ENCODE data around the gene EFCAB6. TPM values are rescaled to one million over a fixed set of nuclear protein-coding genes. Genes with fewer than 3 reads are reported as not detected.

Gene EFCAB6
- total and polyA plus RNA-seq, 4 experiments from 2014 or later = 0.15 to 0.91 (median 0.84) TPM; not detected in 1

GRCh38 chr22:43723816-43724215 is 88.3 kb downstream of the EFCAB6 start:
- H3K4me1 ChIP-seq (ENCODE audit: insufficient read depth, low read length) = no peaks in the 10 kb centered on the region
- no peaks in the 10 kb centered on the region for H3K36me3 ChIP-seq (ENCODE audit: insufficient read depth, low read length)
- DNase-seq = no peak
- H3K27me3 ChIP-seq (ENCODE audit: insufficient read depth, low read length) = no peaks in the 10 kb centered on the region
- H3K4me3 ChIP-seq (ENCODE audit: low read length in 2 of 2) = no peak overlapping the region
- H3K4me3 Mint-ChIP-seq = no peak overlapping the region
- H3K9me3 ChIP-seq (ENCODE audit: control insufficient read depth in 1 of 2, low read length in 2 of 2) = no peaks in the 10 kb centered on the region
- ChIA-PET POLR2A (ENCODE audit: partially characterized antibody) (no interaction called here), CTCF (ENCODE audit: partially characterized antibody) (no interaction called here)
- peaks cover 0 to 2% of the 10 kb centered on the region in 2 donors for H3K27me3 Mint-ChIP-seq
- no peaks in the 10 kb centered on the region for H3K36me3 Mint-ChIP-seq
- H3K27ac ChIP-seq (ENCODE audit: low read depth, low read length) = no peak overlapping the region
- intact Hi-C loops (cut with micrococcal nuclease) = no loop called here
- peaks cover 0 to 2% (median 0%) of the 10 kb centered on the region in 8 donors for H3K9me3 Mint-ChIP-seq
- H3K4me1 Mint-ChIP-seq = no peaks in the 10 kb centered on the region
- H3K27ac Mint-ChIP-seq = peak overlapping the region in 1 of 7 donors; percentile 42

- Mint-ChIP-seq H3K9me3 (peaks cover 0 to 2% (median 0%) of the 10 kb centered on the region in 8 donors), H3K4me1 (no peaks in the 10 kb centered on the region), H3K4me3 (no peak overlapping the region), H3K27me3 (peaks cover 0 to 2% of the 10 kb centered on the region in 2 donors), H3K36me3 (no peaks in the 10 kb centered on the region), H3K27ac (no peak overlapping the region)
- POLR2A ChIA-PET (ENCODE audit: partially characterized antibody) = no interaction called here
- DNase-seq = no peak
- intact Hi-C loops (cut with micrococcal nuclease) = no loop called here
- H3K27ac ChIP-seq (ENCODE audit: low read depth, low read length) = no peak overlapping the region
- no peaks in the 10 kb centered on the region for H3K4me1 ChIP-seq (ENCODE audit: insufficient read depth, low read length)
- no peaks in the 10 kb centered on the region for H3K9me3 ChIP-seq (ENCODE audit: control insufficient read depth in 1 of 2, low read length in 2 of 2)
- no peak overlapping the region for H3K4me3 ChIP-seq (ENCODE audit: low read length in 2 of 2)
- CTCF ChIA-PET (ENCODE audit: partially characterized antibody) = interaction anchor here (0.7 kb wide), 1 partner anchor 376 kb away, joined by 3 read pairs; no protein-coding TSS in a partner anchor
- H3K27me3 ChIP-seq (ENCODE audit: insufficient read depth, low read length) = no peaks in the 10 kb centered on the region
- H3K36me3 ChIP-seq (ENCODE audit: insufficient read depth, low read length) = no peaks in the 10 kb centered on the region
Measured at GRCh38 chr22:43722444-43722843, 89.7 kb downstream of the EFCAB6 start.

- no peaks in the 10 kb centered on the region for H3K27me3 ChIP-seq (ENCODE audit: insufficient read depth, low read length)
- intact Hi-C loops (cut with micrococcal nuclease) = no loop called here
- no peak overlapping the region for H3K27ac ChIP-seq (ENCODE audit: low read depth, low read length)
- no peaks in the 10 kb centered on the region for H3K9me3 ChIP-seq (ENCODE audit: control insufficient read depth in 1 of 2, low read length in 2 of 2)
- DNase-seq = no peak
- no peak overlapping the region for H3K27ac Mint-ChIP-seq
- no peak overlapping the region for H3K4me3 Mint-ChIP-seq
- no peak overlapping the region for H3K4me3 ChIP-seq (ENCODE audit: low read length in 2 of 2)
- ChIA-PET CTCF (ENCODE audit: partially characterized antibody) (no interaction called here), POLR2A (ENCODE audit: partially characterized antibody) (no interaction called here)
- no peaks in the 10 kb centered on the region for H3K4me1 Mint-ChIP-seq
- H3K9me3 Mint-ChIP-seq = peaks cover 0 to 2% (median 0%) of the 10 kb centered on the region in 8 donors
- no peaks in the 10 kb centered on the region for H3K36me3 Mint-ChIP-seq
- peaks cover 0 to 2% of the 10 kb centered on the region in 2 donors for H3K27me3 Mint-ChIP-seq
- H3K36me3 ChIP-seq (ENCODE audit: insufficient read depth, low read length) = no peaks in the 10 kb centered on the region
- no peaks in the 10 kb centered on the region for H3K4me1 ChIP-seq (ENCODE audit: insufficient read depth, low read length)
Measured at GRCh38 chr22:43720716-43721115, 91.4 kb downstream of the EFCAB6 start.

GRCh38 chr22:43714104-43714503 is 98.0 kb downstream of the EFCAB6 start:
- H3K9me3 ChIP-seq (ENCODE audit: control insufficient read depth in 1 of 2, low read length in 2 of 2) = no peaks in the 10 kb centered on the region
- H3K36me3 ChIP-seq (ENCODE audit: insufficient read depth, low read length) = no peaks in the 10 kb centered on the region
- intact Hi-C loops (cut with micrococcal nuclease) = no loop called here
- no peaks in the 10 kb centered on the region for H3K4me1 ChIP-seq (ENCODE audit: insufficient read depth, low read length)
- H3K9me3 Mint-ChIP-seq = peaks cover 0 to 2% (median 0%) of the 10 kb centered on the region in 8 donors
- peak overlapping the region in 2 of 7 donors; percentile 73 to 83 for H3K27ac Mint-ChIP-seq
- H3K4me3 ChIP-seq (ENCODE audit: low read length in 2 of 2) = no peak overlapping the region
- POLR2A ChIA-PET (ENCODE audit: partially characterized antibody) = no interaction called here
- no peak for DNase-seq
- no peaks in the 10 kb centered on the region for H3K36me3 Mint-ChIP-seq
- H3K27me3 Mint-ChIP-seq = peaks cover 0 to 10% of the 10 kb centered on the region in 2 donors
- no peak overlapping the region for H3K27ac ChIP-seq (ENCODE audit: low read depth, low read length)
- peak overlapping the region in 1 of 8 donors; percentile 67 for H3K4me3 Mint-ChIP-seq
- H3K4me1 Mint-ChIP-seq = no peaks in the 10 kb centered on the region
- H3K27me3 ChIP-seq (ENCODE audit: insufficient read depth, low read length) = no peaks in the 10 kb centered on the region
- CTCF ChIA-PET (ENCODE audit: partially characterized antibody) = no interaction called here

GRCh38 chr22:43711681-43712080 is 100.4 kb downstream of the EFCAB6 start:
- DNase-seq = no peak
- Mint-ChIP-seq H3K36me3 (no peaks in the 10 kb centered on the region), H3K4me3 (no peak overlapping the region), H3K27ac (no peak overlapping the region), H3K4me1 (no peaks in the 10 kb centered on the region), H3K9me3 (peaks cover 0 to 2% (median 0%) of the 10 kb centered on the region in 8 donors), H3K27me3 (peaks cover 2 to 20% of the 10 kb centered on the region in 2 donors)
- H3K27me3 ChIP-seq (ENCODE audit: insufficient read depth, low read length) = no peaks in the 10 kb centered on the region
- no peaks in the 10 kb centered on the region for H3K9me3 ChIP-seq (ENCODE audit: control insufficient read depth in 1 of 2, low read length in 2 of 2)
- POLR2A ChIA-PET (ENCODE audit: partially characterized antibody) = no interaction called here
- CTCF ChIA-PET (ENCODE audit: partially characterized antibody) = no interaction called here
- H3K4me3 ChIP-seq (ENCODE audit: low read length in 2 of 2) = no peak overlapping the region
- intact Hi-C loops (cut with micrococcal nuclease) = no loop called here
- no peaks in the 10 kb centered on the region for H3K4me1 ChIP-seq (ENCODE audit: insufficient read depth, low read length)
- H3K27ac ChIP-seq (ENCODE audit: low read depth, low read length) = no peak overlapping the region
- no peaks in the 10 kb centered on the region for H3K36me3 ChIP-seq (ENCODE audit: insufficient read depth, low read length)

GRCh38 chr22:43707648-43708047 is 104.5 kb downstream of the EFCAB6 start:
- POLR2A ChIA-PET (ENCODE audit: partially characterized antibody) = no interaction called here
- Mint-ChIP-seq H3K36me3 (peaks cover 3 to 5% of the 10 kb centered on the region in 2 donors), H3K27me3 (peaks cover 5 to 19% of the 10 kb centered on the region in 2 donors), H3K27ac (no peak overlapping the region), H3K4me3 (no peak overlapping the region), H3K4me1 (no peaks in the 10 kb centered on the region), H3K9me3 (peaks cover 0 to 27% (median 22%) of the 10 kb centered on the region in 8 donors)
- intact Hi-C loops (cut with micrococcal nuclease) = no loop called here
- H3K36me3 ChIP-seq (ENCODE audit: insufficient read depth, low read length) = no peaks in the 10 kb centered on the region
- H3K4me1 ChIP-seq (ENCODE audit: insufficient read depth, low read length) = no peaks in the 10 kb centered on the region
- no peak overlapping the region for H3K27ac ChIP-seq (ENCODE audit: low read depth, low read length)
- peaks cover 0 to 3% of the 10 kb centered on the region in 2 donors for H3K9me3 ChIP-seq (ENCODE audit: control insufficient read depth in 1 of 2, low read length in 2 of 2)
- CTCF ChIA-PET (ENCODE audit: partially characterized antibody) = no interaction called here
- DNase-seq = no peak
- H3K27me3 ChIP-seq (ENCODE audit: insufficient read depth, low read length) = no peaks in the 10 kb centered on the region
- no peak overlapping the region for H3K4me3 ChIP-seq (ENCODE audit: low read length in 2 of 2)

- H3K27ac Mint-ChIP-seq = no peak overlapping the region
- H3K4me1 Mint-ChIP-seq = no peaks in the 10 kb centered on the region
- peaks cover 0 to 30% (median 27%) of the 10 kb centered on the region in 8 donors for H3K9me3 Mint-ChIP-seq
- CTCF ChIA-PET (ENCODE audit: partially characterized antibody) = no interaction called here
- Histone ChIP-seq H3K27ac (ENCODE audit: low read depth, low read length) (no peak overlapping the region), H3K4me3 (ENCODE audit: low read length in 2 of 2) (no peak overlapping the region), H3K27me3 (ENCODE audit: insufficient read depth, low read length) (no peaks in the 10 kb centered on the region), H3K9me3 (ENCODE audit: control insufficient read depth in 1 of 2, low read length in 2 of 2) (peaks cover 0 to 3% of the 10 kb centered on the region in 2 donors), H3K4me1 (ENCODE audit: insufficient read depth, low read length) (no peaks in the 10 kb centered on the region), H3K36me3 (ENCODE audit: insufficient read depth, low read length) (no peaks in the 10 kb centered on the region)
- H3K27me3 Mint-ChIP-seq = peaks cover 5 to 19% of the 10 kb centered on the region in 2 donors
- POLR2A ChIA-PET (ENCODE audit: partially characterized antibody) = no interaction called here
- H3K4me3 Mint-ChIP-seq = no peak overlapping the region
- intact Hi-C loops (cut with micrococcal nuclease) = no loop called here
- H3K36me3 Mint-ChIP-seq = peaks cover 3 to 5% of the 10 kb centered on the region in 2 donors
- no peak for DNase-seq
Measured at GRCh38 chr22:43706571-43707328, 105.4 kb downstream of the EFCAB6 start.

All from CD4-positive, alpha-beta memory T cell (primary cell).